CD4-positive, CD25-positive, alpha-beta regulatory T cell (primary cell): ENCODE results near the gene ETFA. TPM values are rescaled to one million over a fixed set of nuclear protein-coding genes. Genes with fewer than 3 reads are reported as not detected.
A peak's percentile ranks its signal among the peaks of the same experiment; 100 is the strongest.

ENCODE experiments used
- ATAC-seq, 2 donors: fragments of 150-1000 bp; cut with Tn5 transposase; one replicate each; pipeline ENCODE4 v1.10.0; 2021; ENCODE audit warnings: low read depth in 2 of 2, moderate number of reproducible peaks in 2 of 2, moderate library complexity in 1 of 2
- DNase-seq, 3 donors: peaks; one replicate each; pipeline versions ENCODE4 v3.0.0 to v3.0.0-alpha.2; 2012 to 2022; ENCODE audit warnings: mixed read lengths in 1 of 3
- H3K27ac ChIP-seq: one replicate; pipeline ENCODE4 v1.7.0; 2013; ENCODE audit warnings: mild to moderate bottlenecking, low read length; ENCODE audit not compliant: insufficient read depth, poor library complexity, severe bottlenecking
- H3K27me3 ChIP-seq: one replicate; pipeline ENCODE4 v1.7.0; 2013; ENCODE audit warnings: low read length; ENCODE audit not compliant: control insufficient read depth, insufficient read depth
- H3K36me3 ChIP-seq: one replicate; pipeline ENCODE4 v1.7.0; 2013; ENCODE audit warnings: mild to moderate bottlenecking, low read length, moderate library complexity; ENCODE audit not compliant: control insufficient read depth, insufficient read depth
- H3K4me1 ChIP-seq: 2 replicates; pipeline ENCODE4 v1.7.0; 2013; ENCODE audit warnings: mild to moderate bottlenecking, low read length; ENCODE audit not compliant: insufficient read depth, control insufficient read depth, poor library complexity, severe bottlenecking
- H3K4me3 ChIP-seq: one replicate; pipeline ENCODE4 v1.7.0; 2013; ENCODE audit warnings: low read depth, mild to moderate bottlenecking, low read length, moderate library complexity
- H3K9me3 ChIP-seq, 2 experiments: 1 replicate in 1 of 2; 2 replicates in 1 of 2; pipeline ENCODE4 v1.7.0; 2013; ENCODE audit warnings: low read length in 2 of 2, mild to moderate bottlenecking in 1 of 2, moderate library complexity in 1 of 2; ENCODE audit not compliant: control insufficient read depth in 2 of 2
- H3K27ac Mint-ChIP-seq, 3 donors: one replicate each; pipeline ENCODE4 v1.8.0; 2020 to 2022; ENCODE audit warnings: mild to moderate bottlenecking in 3 of 3, mixed read lengths in 3 of 3, moderate library complexity in 2 of 3
- H3K27me3 Mint-ChIP-seq: one replicate; pipeline ENCODE4 v1.8.0; 2022; ENCODE audit warnings: mild to moderate bottlenecking, mixed read lengths
- H3K36me3 Mint-ChIP-seq: one replicate; pipeline ENCODE4 v1.8.0; 2020; ENCODE audit warnings: mixed read lengths
- H3K4me1 Mint-ChIP-seq, 4 donors: one replicate each; pipeline ENCODE4 v1.8.0; 2020 to 2022; ENCODE audit warnings: mixed read lengths in 4 of 4, mild to moderate bottlenecking in 1 of 4
- H3K4me3 Mint-ChIP-seq, 4 donors: one replicate each; pipeline ENCODE4 v1.8.0; 2020 to 2022; ENCODE audit warnings: mild to moderate bottlenecking in 4 of 4, mixed read lengths in 4 of 4, moderate library complexity in 3 of 4
- H3K9me3 Mint-ChIP-seq, 7 donors: one replicate each; pipeline ENCODE4 v1.8.0; 2020 to 2022; ENCODE audit warnings: mixed read lengths in 7 of 7, mild to moderate bottlenecking in 3 of 7, moderate library complexity in 2 of 7
- polyA plus RNA-seq, 4 donors: library from polyadenylated mRNA; unstranded; fragments of 300-500 nt; fragmentation: Illumina TruSeq; gene quantifications; one replicate each; pipeline ENCODE4 v1.2.3, GENCODE V29; 2021
- total RNA-seq: library from RNA; stranded (reverse); gene quantifications from one replicate; pipeline ENCODE4 v1.2.3, GENCODE V29; 2022

ETFA gene
- total and polyA plus RNA-seq, 5 donors from 2014 or later, result 44.5 to 166 (median 120) TPM

DNA sequence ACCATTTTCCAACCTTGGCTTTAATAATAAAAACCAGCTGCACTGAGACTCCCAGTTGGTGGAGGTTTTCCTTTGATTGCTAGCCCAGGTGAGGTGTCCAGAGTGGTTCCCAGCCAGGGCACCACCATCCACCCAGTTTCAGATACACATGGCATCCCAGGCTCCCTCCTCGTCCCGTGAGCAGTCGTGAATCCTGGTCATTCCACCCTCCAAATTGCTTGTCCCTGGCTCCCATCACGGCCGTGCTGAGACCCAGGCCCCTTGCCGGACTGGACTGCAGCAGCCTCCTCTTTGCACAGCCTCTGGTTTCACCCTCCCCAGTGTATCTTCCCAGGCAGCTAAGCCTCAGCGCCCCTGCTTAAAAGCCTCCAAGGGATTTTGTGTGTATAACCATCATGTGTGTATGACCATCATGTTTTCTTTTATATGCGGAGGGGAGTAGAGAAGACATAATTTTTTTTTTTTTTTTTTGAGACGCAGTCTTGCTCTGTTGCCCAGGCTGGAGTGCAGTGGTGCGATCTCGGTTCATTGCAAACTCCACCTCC is 106.3 kb downstream of the ETFA start:
- Histone ChIP-seq H3K4me1 (no peaks in the 10 kb centered on the region), H3K27ac (no peak overlapping the region), H3K36me3 (peaks cover 5% of the 10 kb centered on the region), H3K9me3 (no peaks in the 10 kb centered on the region), H3K4me3 (no peak overlapping the region), H3K27me3 (no peaks in the 10 kb centered on the region)
- Mint-ChIP-seq H3K27me3 (no peaks in the 10 kb centered on the region), H3K27ac (no peak overlapping the region), H3K36me3 (peaks cover 17% of the 10 kb centered on the region), H3K9me3 (peaks cover 0 to 2% (median 0%) of the 10 kb centered on the region in 7 donors), H3K4me3 (no peak overlapping the region), H3K4me1 (no peaks in the 10 kb centered on the region)
- DNase-seq, result no peak
- no peak for ATAC-seq

DNA sequence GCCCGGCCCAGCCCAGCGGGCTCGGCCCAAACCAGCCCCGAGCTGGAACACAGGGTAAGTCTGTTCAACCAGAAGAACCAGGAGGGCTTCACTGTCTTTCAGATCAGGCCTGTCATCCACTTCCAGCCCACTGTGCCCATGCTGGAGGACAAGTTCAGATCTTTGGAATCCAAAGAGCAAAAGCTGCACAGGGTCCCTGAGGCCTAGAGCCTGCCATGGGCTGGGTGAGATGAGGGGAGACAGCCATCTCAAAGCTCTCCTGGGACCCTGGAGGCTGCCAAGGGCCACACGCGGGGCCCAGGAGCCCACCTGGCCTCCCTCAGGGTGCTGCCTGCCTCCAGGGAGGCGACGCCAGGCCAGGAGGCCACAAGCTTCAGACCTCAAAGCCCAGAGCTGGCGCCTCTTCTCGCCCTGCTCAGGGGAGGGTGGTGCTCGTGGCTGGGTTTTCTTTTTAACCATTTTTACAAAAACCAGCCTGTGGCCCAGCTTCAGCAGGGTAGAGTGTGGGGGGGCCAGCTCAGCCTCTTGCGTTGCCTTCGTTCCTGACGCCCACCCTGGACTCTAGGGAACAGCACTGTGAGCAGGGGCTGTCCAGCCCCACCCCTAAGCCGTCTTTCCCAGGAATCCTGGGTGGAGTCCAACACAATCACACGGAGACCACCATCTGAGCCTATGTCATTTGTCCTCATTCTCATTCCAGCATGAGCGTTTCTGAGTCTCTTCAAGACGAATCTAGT is 107.0 kb downstream of the ETFA start:
- no peak overlapping the region for H3K27ac Mint-ChIP-seq
- no peak overlapping the region for H3K4me3 Mint-ChIP-seq
- Histone ChIP-seq H3K27ac (no peak overlapping the region), H3K36me3 (peaks cover 5% of the 10 kb centered on the region), H3K27me3 (no peaks in the 10 kb centered on the region), H3K4me3 (no peak overlapping the region), H3K4me1 (no peaks in the 10 kb centered on the region), H3K9me3 (no peaks in the 10 kb centered on the region)
- no peak for ATAC-seq
- DNase-seq, result no peak
- peaks cover 0 to 2% (median 0%) of the 10 kb centered on the region in 7 donors for H3K9me3 Mint-ChIP-seq
- H3K27me3 Mint-ChIP-seq, result no peaks in the 10 kb centered on the region
- H3K36me3 Mint-ChIP-seq, result peaks cover 13% of the 10 kb centered on the region
- no peaks in the 10 kb centered on the region for H3K4me1 Mint-ChIP-seq

DNA sequence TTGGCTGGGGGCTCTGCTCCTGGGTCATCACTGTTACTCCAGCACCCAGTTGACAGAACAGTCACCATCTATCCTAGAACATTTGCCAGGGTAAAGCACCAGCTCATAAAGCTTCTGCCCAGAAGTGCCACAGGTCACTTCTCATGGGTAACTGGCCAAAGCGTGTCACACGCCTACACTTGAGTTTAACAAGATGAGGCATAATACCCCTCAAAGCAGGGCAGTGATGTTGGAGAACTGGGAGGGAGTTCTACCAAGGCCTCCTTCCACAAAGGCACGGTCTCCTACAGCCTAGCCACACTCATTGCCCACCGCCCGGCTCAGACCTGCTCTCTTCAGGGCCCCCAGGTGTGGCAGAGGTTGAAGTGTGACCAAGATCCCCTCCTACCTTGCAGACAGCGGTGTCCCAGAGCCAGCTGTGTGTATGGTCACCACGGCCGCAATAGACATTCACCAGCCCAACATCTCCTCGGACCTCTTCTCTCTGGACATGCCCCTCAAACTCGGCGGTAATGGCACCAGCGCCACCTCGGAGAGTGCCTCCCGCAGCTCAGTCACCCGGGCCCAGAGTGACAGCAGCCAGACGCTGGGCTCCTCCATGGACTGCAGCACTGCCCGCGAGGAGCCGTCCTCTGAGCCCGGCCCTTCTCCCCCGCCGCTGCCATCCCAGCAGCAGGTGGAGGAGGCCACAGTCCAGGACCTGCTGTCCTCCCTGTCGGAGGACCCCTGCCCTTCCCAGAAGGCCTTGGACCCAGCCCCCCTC is 107.7 kb downstream of the ETFA start:
- no peak overlapping the region for H3K4me3 Mint-ChIP-seq
- Histone ChIP-seq H3K27ac (no peak overlapping the region), H3K27me3 (no peaks in the 10 kb centered on the region), H3K9me3 (no peaks in the 10 kb centered on the region), H3K36me3 (peaks cover 5% of the 10 kb centered on the region), H3K4me1 (no peaks in the 10 kb centered on the region), H3K4me3 (no peak overlapping the region)
- ATAC-seq (no peak), DNase-seq (no peak)
- H3K27me3 Mint-ChIP-seq, result no peaks in the 10 kb centered on the region
- H3K9me3 Mint-ChIP-seq, result peaks cover 0 to 2% (median 0%) of the 10 kb centered on the region in 7 donors
- peaks cover 9% of the 10 kb centered on the region for H3K36me3 Mint-ChIP-seq
- H3K4me1 Mint-ChIP-seq, result no peaks in the 10 kb centered on the region
- peak overlapping the region in 1 of 3 donors; percentile 56 for H3K27ac Mint-ChIP-seq

DNA sequence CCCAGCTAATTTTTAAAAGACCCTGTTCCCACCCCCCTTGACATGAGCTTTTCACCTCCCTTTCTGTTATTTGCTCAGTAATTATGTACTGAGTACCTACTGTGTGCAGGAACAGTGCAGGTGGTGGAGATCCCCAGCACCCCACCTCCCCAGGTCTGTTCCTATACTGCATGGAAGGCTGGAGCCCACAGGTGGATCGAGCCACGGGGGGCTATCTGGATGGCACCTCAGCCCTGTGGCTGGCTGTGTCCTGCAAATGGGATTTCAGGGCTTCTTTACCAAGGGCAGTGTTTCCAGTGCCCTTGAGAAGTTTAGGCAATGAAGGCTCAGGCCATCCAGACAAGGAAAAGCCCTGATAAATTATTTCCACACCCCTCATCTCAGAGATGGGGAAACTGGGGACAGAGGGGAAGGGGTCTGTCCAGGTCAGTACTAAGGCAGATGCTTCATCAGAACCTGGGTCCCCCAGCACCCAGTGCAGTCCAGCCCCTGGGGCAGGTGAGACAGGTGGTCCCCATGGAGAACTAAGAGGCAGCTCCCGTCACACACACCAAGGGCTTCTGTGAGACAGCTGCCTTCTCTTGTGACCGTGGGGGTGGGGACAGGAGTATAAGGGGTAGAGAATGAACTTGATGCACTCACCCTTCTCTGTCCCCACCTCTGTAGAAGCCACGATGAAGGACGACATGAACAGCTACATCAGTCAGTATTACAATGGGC is 109.6 kb downstream of the ETFA start:
- peak overlapping the region in 1 of 3 donors; percentile 82 for H3K27ac Mint-ChIP-seq
- H3K36me3 Mint-ChIP-seq, result peaks cover 3% of the 10 kb centered on the region
- Histone ChIP-seq H3K4me1 (peaks cover 4% of the 10 kb centered on the region), H3K4me3 (no peak overlapping the region), H3K27me3 (no peaks in the 10 kb centered on the region), H3K27ac (no peak overlapping the region), H3K36me3 (no peaks in the 10 kb centered on the region), H3K9me3 (no peaks in the 10 kb centered on the region)
- H3K4me1 Mint-ChIP-seq, result peaks cover 0 to 8% (median 2%) of the 10 kb centered on the region in 4 donors
- H3K27me3 Mint-ChIP-seq, result no peaks in the 10 kb centered on the region
- peaks cover 0 to 2% (median 0%) of the 10 kb centered on the region in 7 donors for H3K9me3 Mint-ChIP-seq
- ATAC-seq (no peak), DNase-seq (no peak)
- H3K4me3 Mint-ChIP-seq, result no peak overlapping the region

DNA sequence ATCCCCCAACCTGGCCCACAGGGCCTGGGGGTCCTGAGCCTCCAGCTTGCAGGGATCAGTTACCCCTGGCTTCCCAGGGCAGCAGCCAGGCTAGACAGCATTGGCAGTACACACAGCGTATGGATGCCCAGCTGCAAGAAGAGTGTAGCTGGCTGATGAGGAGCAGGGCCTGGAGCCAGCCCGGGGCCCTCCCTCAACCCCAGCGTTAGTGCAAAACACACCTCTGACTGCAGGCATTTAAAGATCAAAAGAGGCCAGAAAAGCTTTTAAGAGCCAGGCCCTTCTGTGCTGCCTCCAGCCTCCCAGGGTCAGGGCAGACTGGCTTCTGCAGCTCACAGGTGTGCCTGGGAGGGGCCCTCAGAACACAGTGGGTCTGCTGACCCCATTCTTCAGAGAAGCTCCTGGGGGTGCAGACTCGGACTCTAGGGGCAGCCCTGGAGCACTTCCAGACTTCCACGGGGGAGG is 110.6 kb downstream of the ETFA start:
- no peak for DNase-seq
- H3K9me3 ChIP-seq, result no peaks in the 10 kb centered on the region
- peak overlapping the region in 1 of 3 donors; percentile 51 for H3K27ac Mint-ChIP-seq

DNA sequence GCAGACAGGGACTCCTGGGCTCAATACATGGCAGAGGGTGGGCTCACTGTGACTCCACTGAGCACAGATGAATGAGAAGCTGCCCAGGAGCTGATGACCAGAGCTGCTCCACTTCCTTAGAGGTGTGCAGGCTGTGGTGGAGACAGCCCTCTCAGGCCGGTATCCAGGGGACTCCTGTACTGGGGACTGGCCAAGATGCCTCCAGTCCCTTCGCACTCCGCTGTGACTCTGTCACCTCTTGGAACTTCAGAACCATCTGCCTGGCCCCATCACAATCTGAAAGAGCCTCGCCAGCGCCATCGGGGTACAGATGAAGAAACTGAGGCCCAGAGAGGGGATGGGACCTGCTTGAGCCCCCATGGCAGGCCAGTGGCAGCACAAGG is 111.2 kb downstream of the ETFA start:
- Histone ChIP-seq H3K9me3 (no peaks in the 10 kb centered on the region), H3K4me3 (no peak overlapping the region), H3K36me3 (no peaks in the 10 kb centered on the region), H3K4me1 (peaks cover 7% of the 10 kb centered on the region), H3K27ac (no peak overlapping the region), H3K27me3 (no peaks in the 10 kb centered on the region)
- no peak for DNase-seq
- H3K4me1 Mint-ChIP-seq, result peaks cover 0 to 8% (median 2%) of the 10 kb centered on the region in 4 donors
- no peak for ATAC-seq
- peaks cover 0 to 2% (median 0%) of the 10 kb centered on the region in 7 donors for H3K9me3 Mint-ChIP-seq
- H3K27ac Mint-ChIP-seq, result peak overlapping the region in 1 of 3 donors; percentile 51
- no peak overlapping the region for H3K4me3 Mint-ChIP-seq
- H3K36me3 Mint-ChIP-seq, result peaks cover 3% of the 10 kb centered on the region
- no peaks in the 10 kb centered on the region for H3K27me3 Mint-ChIP-seq

More for the DNA sequence above, 110.6 kb downstream of the ETFA start:
- peaks cover 0 to 8% (median 2%) of the 10 kb centered on the region in 4 donors for H3K4me1 Mint-ChIP-seq
- H3K4me1 ChIP-seq, result peaks cover 7% of the 10 kb centered on the region
- H3K27ac ChIP-seq, result no peak overlapping the region
- no peak for ATAC-seq
- no peak overlapping the region for H3K4me3 ChIP-seq
- peaks cover 0 to 2% (median 0%) of the 10 kb centered on the region in 7 donors for H3K9me3 Mint-ChIP-seq
- H3K36me3 ChIP-seq, result no peaks in the 10 kb centered on the region
- H3K4me3 Mint-ChIP-seq, result no peak overlapping the region
- H3K27me3 ChIP-seq, result no peaks in the 10 kb centered on the region
- H3K36me3 Mint-ChIP-seq, result peaks cover 3% of the 10 kb centered on the region
- H3K27me3 Mint-ChIP-seq, result no peaks in the 10 kb centered on the region
